Stomach (tissue), 4 donors: Measurements from ENCODE around the gene ULBP2.

Experiments used
- EP300 ChIP-seq: sonication (generic); formaldehyde crosslinking; IDR thresholded peaks from one replicate; pipeline ENCODE4 v1.6.1; 2017; ENCODE audit warnings: antibody characterized with exemption
- POLR2A ChIP-seq, 4 donors: fragments of 450-650 bp; IDR thresholded peaks; one replicate each; pipeline ENCODE4 v1.6.1; 2016; ENCODE audit warnings: antibody characterized with exemption in 4 of 4, control low read depth in 2 of 4, mild to moderate bottlenecking in 1 of 4, moderate library complexity in 1 of 4
- POLR2AphosphoS5 ChIP-seq, 3 donors: sonication (generic); formaldehyde crosslinking; IDR thresholded peaks; one replicate each; pipeline ENCODE4 v1.6.1; 2016; ENCODE audit warnings: antibody characterized with exemption in 3 of 3
- TF ChIP-seq, protein P1 (sequence below), 7 experiments: fragments of 450-650 bp in 4 of 7; fragments of 200-600 bp in 3 of 7; sonication (generic) in 3 of 7; IDR thresholded peaks; one replicate each; pipeline ENCODE4 v1.5.1; 2016 to 2019; ENCODE audit warnings: antibody characterized with exemption in 7 of 7, control low read depth in 2 of 7, mild to moderate bottlenecking in 1 of 7

DNA sequence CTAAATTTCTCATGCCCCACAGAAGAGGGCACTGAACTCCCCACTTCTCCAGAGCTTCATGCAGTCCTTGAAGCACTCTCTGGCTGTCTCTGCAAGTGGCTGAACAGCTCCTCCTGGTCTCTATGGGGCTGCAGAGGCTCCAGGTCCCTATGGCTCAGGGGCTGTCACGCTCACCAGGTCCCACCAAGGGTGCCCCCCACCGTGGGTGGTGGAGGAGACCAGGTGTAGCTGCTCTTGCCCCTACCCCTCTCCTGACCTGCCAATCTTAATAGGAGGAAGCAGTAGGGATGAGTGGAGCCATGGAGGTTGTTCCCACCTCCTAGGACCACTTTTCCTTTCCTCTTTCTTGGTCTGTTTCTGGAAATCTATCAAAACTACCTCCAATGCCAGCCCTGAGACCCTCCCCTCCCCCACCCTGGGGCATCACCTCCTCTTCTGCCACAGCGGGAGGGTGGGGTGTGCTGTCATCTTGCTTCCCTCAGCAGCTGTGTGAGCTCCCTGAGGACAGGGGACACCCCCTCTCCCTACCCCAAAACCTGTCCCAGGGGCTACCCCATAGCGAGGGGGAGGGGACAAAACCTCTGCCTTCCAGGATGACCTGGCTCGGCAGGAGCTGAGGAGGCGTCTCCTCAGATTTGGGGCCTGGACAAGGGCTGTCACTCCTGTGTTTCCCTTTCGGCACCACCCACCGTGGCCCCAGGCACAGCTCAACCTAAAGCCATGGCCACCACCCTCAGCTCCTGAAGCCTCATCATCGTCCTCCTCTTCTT lies 31.9 kb upstream of the ULBP2 start:
- TF ChIP-seq, protein P1, sequence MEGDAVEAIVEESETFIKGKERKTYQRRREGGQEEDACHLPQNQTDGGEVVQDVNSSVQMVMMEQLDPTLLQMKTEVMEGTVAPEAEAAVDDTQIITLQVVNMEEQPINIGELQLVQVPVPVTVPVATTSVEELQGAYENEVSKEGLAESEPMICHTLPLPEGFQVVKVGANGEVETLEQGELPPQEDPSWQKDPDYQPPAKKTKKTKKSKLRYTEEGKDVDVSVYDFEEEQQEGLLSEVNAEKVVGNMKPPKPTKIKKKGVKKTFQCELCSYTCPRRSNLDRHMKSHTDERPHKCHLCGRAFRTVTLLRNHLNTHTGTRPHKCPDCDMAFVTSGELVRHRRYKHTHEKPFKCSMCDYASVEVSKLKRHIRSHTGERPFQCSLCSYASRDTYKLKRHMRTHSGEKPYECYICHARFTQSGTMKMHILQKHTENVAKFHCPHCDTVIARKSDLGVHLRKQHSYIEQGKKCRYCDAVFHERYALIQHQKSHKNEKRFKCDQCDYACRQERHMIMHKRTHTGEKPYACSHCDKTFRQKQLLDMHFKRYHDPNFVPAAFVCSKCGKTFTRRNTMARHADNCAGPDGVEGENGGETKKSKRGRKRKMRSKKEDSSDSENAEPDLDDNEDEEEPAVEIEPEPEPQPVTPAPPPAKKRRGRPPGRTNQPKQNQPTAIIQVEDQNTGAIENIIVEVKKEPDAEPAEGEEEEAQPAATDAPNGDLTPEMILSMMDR (IDR thresholded peaks at IDR 0.05): no peak
- TF ChIP-seq EP300: no peak
- TF ChIP-seq POLR2A (IDR thresholded peaks at IDR 0.05): no peak
- no peak for TF ChIP-seq POLR2AphosphoS5 (IDR thresholded peaks at IDR 0.05)
